ENCODE measurements around the gene TRAF6.

GRCh38 chr11:36463781-36464180 lies 46.3 kb downstream of the TRAF6 start:
- TF ChIP-seq CTCF (conservative IDR thresholded peaks at IDR 0.05 in 1 of 2, IDR thresholded peaks at IDR 0.05 in 1 of 2; ENCODE audit: extremely low read depth in 1 of 2, insufficient read depth in 1 of 2, low read depth in 1 of 2, low read length in 2 of 2) (no peak), EZH2 (IDR thresholded peaks at IDR 0.05; ENCODE audit: borderline replicate concordance, low read length) (no peak)
